ENCODE measurements around the gene HIBADH.

DNA sequence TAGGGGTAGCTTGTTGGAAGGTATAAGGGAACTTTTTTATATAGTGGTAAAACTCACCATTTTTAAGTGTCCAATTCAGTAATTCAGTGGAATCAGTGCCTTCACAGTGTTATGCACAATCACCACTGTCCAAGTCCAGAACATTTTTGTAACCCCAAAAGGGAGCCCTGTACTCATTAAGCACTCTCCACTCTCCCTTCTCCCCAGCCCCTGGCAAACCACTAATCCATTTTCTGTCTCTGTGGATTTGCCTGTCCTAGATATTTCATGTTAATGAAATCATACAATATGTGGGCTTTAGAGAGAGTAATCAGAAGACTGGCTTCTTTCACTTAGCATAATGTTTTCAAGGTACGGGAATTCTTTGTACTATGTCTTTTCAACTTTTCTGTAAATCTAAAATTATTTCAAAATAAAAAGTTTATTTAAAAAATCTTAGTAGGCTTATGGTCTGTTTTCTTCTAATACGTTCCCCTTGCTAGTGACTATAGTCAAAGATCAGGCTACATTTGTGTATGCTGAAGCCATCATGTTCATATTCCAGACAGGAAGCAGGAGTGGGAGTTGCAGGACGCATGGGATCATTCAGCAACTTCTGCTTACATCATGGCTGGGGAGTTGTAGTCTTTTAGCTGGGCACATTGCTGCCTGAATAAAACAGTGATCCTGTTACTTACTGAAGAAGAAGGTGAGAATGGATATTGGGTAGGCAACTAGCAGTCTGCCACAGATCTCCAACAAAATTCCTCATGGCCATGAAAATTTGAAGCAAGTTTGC lies 41.9 kb upstream of the HIBADH start:
- TF ChIP-seq CTCF (IDR thresholded peaks at IDR 0.05) (no peak), POLR2A (IDR thresholded peaks at IDR 0.05) (no peak)
